CD4-positive, alpha-beta T cell (primary cell): ENCODE data around the gene PLCB2. TPM values are rescaled to one million over a fixed set of nuclear protein-coding genes. Genes with fewer than 3 reads are reported as not detected.

ENCODE experiments used
- ATAC-seq: fragments of 200-7000 bp; cut with Tn5 transposase; one replicate; pipeline ENCODE4 v1.10.0; 2022; ENCODE audit warnings: mild to moderate bottlenecking; ENCODE audit not compliant: poor library complexity
- CTCF ChIA-PET: fragments of 350-600 bp; sonication (Branson Sonifier 250); formaldehyde crosslinking; loops from one replicate; lab custom pipeline; 2021; ENCODE audit warnings: antibody characterized with exemption, inconsistent platforms; lab: Charles Lee
- POLR2A ChIA-PET: fragments of 350-600 bp; sonication (Branson Sonifier 250); formaldehyde crosslinking; loops from one replicate; lab custom pipeline; 2021; ENCODE audit warnings: antibody characterized with exemption, inconsistent platforms; lab: Charles Lee
- DNase-seq, 14 experiments: peaks; one replicate each; pipeline ENCODE4 v3.0.0-alpha.2; 2013 to 2020; ENCODE audit warnings: mixed read lengths in 2 of 14
- H3K27ac ChIP-seq, 2 donors: one replicate each; pipeline versions ENCODE4 v1.5.1 to v1.7.0; 2013; ENCODE audit warnings: low read length in 2 of 2, low read depth in 1 of 2, mild to moderate bottlenecking in 1 of 2
- H3K27me3 ChIP-seq, 2 experiments: 1 replicate in 1 of 2; 2 replicates in 1 of 2; pipeline versions ENCODE4 v1.6.1 to v1.7.0; 2013; ENCODE audit warnings: low read length in 2 of 2, control low read depth in 1 of 2, mild to moderate bottlenecking in 1 of 2, moderate library complexity in 1 of 2; ENCODE audit not compliant: insufficient read depth in 2 of 2, control insufficient read depth in 1 of 2
- H3K36me3 ChIP-seq: one replicate; pipeline ENCODE4 v1.6.1; 2013; ENCODE audit warnings: low read length, control low read depth; ENCODE audit not compliant: insufficient read depth
- H3K4me1 ChIP-seq: one replicate; pipeline ENCODE4 v1.6.1; 2013; ENCODE audit warnings: low read length, control low read depth; ENCODE audit not compliant: insufficient read depth
- H3K4me3 ChIP-seq: one replicate; pipeline ENCODE4 v1.5.1; 2013; ENCODE audit warnings: mild to moderate bottlenecking, low read length, moderate library complexity
- H3K9me3 ChIP-seq, 2 experiments: 1 replicate in 1 of 2; 2 replicates in 1 of 2; pipeline versions ENCODE4 v1.6.1 to v1.7.0; 2013; ENCODE audit warnings: low read length in 2 of 2, mild to moderate bottlenecking in 2 of 2, control low read depth in 1 of 2, moderate library complexity in 1 of 2; ENCODE audit not compliant: control insufficient read depth in 1 of 2, insufficient read depth in 1 of 2
- H3K27ac Mint-ChIP-seq: one replicate; pipeline ENCODE4 v1.8.0; 2020; ENCODE audit warnings: mixed read lengths
- H3K27me3 Mint-ChIP-seq: one replicate; pipeline ENCODE4 v1.8.0; 2021; ENCODE audit warnings: mixed read lengths
- H3K36me3 Mint-ChIP-seq: one replicate; pipeline ENCODE4 v1.8.0; 2021; ENCODE audit warnings: low read depth, mixed read lengths
- H3K4me1 Mint-ChIP-seq: one replicate; pipeline ENCODE4 v1.8.0; 2021; ENCODE audit warnings: low read depth, mixed read lengths
- H3K4me3 Mint-ChIP-seq: one replicate; pipeline ENCODE4 v1.8.0; 2020; ENCODE audit warnings: mild to moderate bottlenecking, mixed read lengths
- H3K9me3 Mint-ChIP-seq: one replicate; pipeline ENCODE4 v1.8.0; 2020; ENCODE audit warnings: mixed read lengths
- CTCF ChIP-seq: fragments of 200-600 bp; IDR thresholded peaks from one replicate; pipeline ENCODE4 v1.8.0; 2022; ENCODE audit warnings: antibody characterized with exemption, mild to moderate bottlenecking
- intact Hi-C, 2 experiments: fragments of 100-400 bp; cut with DNase I in 1 of 2; cut with micrococcal nuclease in 1 of 2; formaldehyde crosslinking; loops; one replicate each; pipeline versions ENCODE4 v1.15.1 to v1.9.0; 2023 to 2025; cut with DNase I, micrococcal nuclease
- total RNA-seq, 174 experiments: library from RNA in 2 of 174; stranded (reverse) in 2 of 174; gene quantifications; one replicate each; pipeline ENCODE4 v1.2.3 and lab custom pipeline; 2021 to 2026

PLCB2 gene
- total RNA-seq, 2 experiments from 2014 or later = 206 to 222 TPM

- H3K27me3 ChIP-seq = no peaks in the 10 kb centered on the region
- no peak overlapping the region for H3K4me3 ChIP-seq
- peaks cover 6% of the 10 kb centered on the region in 2 experiments for H3K9me3 ChIP-seq
- DNase-seq (no peak), ATAC-seq (no peak)
- peaks cover 35% of the 10 kb centered on the region for H3K4me1 ChIP-seq
- Mint-ChIP-seq H3K27me3 (no peaks in the 10 kb centered on the region), H3K4me3 (no peak overlapping the region), H3K9me3 (no peaks in the 10 kb centered on the region), H3K4me1 (peaks cover 35% of the 10 kb centered on the region), H3K27ac (no peak overlapping the region), H3K36me3 (peaks cover 74% of the 10 kb centered on the region)
- H3K27ac ChIP-seq = no peak overlapping the region
- ChIA-PET POLR2A (interaction anchor here (1.6 kb wide), 1 partner anchor 14 kb away, joined by 4 read pairs; no protein-coding TSS in a partner anchor), CTCF (no interaction called here)
- intact Hi-C loops = no loop called here
- peaks cover 54% of the 10 kb centered on the region for H3K36me3 ChIP-seq
- TF ChIP-seq CTCF = no peak
These were observed 4.2 kb downstream of the PLCB2 start for GRCh38 chr15:40303576-40303975.

GRCh38 chr15:40302981-40303380 is 4.8 kb downstream of the PLCB2 start:
- H3K27me3 ChIP-seq = no peaks in the 10 kb centered on the region
- peaks cover 60% of the 10 kb centered on the region for H3K36me3 ChIP-seq
- ATAC-seq (no peak), DNase-seq (no peak)
- H3K4me1 ChIP-seq = peaks cover 34% of the 10 kb centered on the region
- ChIA-PET POLR2A (interaction anchor here (1.6 kb wide), 1 partner anchor 13 kb away, joined by 4 read pairs; no protein-coding TSS in a partner anchor), CTCF (no interaction called here)
- Mint-ChIP-seq H3K27ac (no peak overlapping the region), H3K36me3 (peaks cover 74% of the 10 kb centered on the region), H3K4me3 (no peak overlapping the region), H3K9me3 (no peaks in the 10 kb centered on the region), H3K27me3 (no peaks in the 10 kb centered on the region), H3K4me1 (peaks cover 31% of the 10 kb centered on the region)
- intact Hi-C loops = no loop called here
- H3K27ac ChIP-seq = no peak overlapping the region
- TF ChIP-seq CTCF = no peak
- peaks cover 6% of the 10 kb centered on the region in 2 experiments for H3K9me3 ChIP-seq
- H3K4me3 ChIP-seq = no peak overlapping the region

- CTCF ChIA-PET = no interaction called here
- Mint-ChIP-seq H3K9me3 (no peaks in the 10 kb centered on the region), H3K4me3 (no peak overlapping the region), H3K27ac (no peak overlapping the region), H3K36me3 (peaks cover 78% of the 10 kb centered on the region), H3K27me3 (no peaks in the 10 kb centered on the region), H3K4me1 (peaks cover 31% of the 10 kb centered on the region)
- ATAC-seq (no peak), DNase-seq (no peak)
- no peaks in the 10 kb centered on the region for H3K27me3 ChIP-seq
- H3K9me3 ChIP-seq = peaks cover 6% of the 10 kb centered on the region in 2 experiments
- no peak for TF ChIP-seq CTCF
- POLR2A ChIA-PET = interaction anchor here (1.6 kb wide), 1 partner anchor 13 kb away, joined by 4 read pairs; no protein-coding TSS in a partner anchor
- intact Hi-C loops = no loop called here
- H3K36me3 ChIP-seq = peaks cover 64% of the 10 kb centered on the region
- no peak overlapping the region for H3K27ac ChIP-seq
- H3K4me1 ChIP-seq = peaks cover 31% of the 10 kb centered on the region
- H3K4me3 ChIP-seq = no peak overlapping the region
These were observed 5.3 kb downstream of the PLCB2 start for GRCh38 chr15:40302288-40302886.
